Adrenal gland (tissue), 5 donors: ENCODE results near the gene RAB1B.
"Not testable (repeated sequence)": the region's sequence is repeated elsewhere in the genome, so short reads cannot be mapped to it uniquely, and the experiment has no call there.

ENCODE experiments used
- POLR2A ChIP-seq, 2 donors: fragments of 450-650 bp; IDR thresholded peaks; one replicate each; pipeline ENCODE4 v1.6.1; 2017; ENCODE audit warnings: antibody characterized with exemption in 2 of 2, mild to moderate bottlenecking in 2 of 2, moderate library complexity in 1 of 2
- TF ChIP-seq, protein P1 (sequence below), 6 experiments: fragments of 450-650 bp in 4 of 6; fragments of 200-600 bp in 2 of 6; sonication (generic) in 1 of 6; IDR thresholded peaks; 1 replicate in 5 of 6; 2 replicates in 1 of 6; pipeline versions ENCODE4 v1.5.1 to v1.8.0; 2016 to 2021; ENCODE audit warnings: antibody characterized with exemption in 6 of 6, mild to moderate bottlenecking in 2 of 6, moderate library complexity in 1 of 6
- donor health status: DM: no; HTN: no; CAD: no.

DNA sequence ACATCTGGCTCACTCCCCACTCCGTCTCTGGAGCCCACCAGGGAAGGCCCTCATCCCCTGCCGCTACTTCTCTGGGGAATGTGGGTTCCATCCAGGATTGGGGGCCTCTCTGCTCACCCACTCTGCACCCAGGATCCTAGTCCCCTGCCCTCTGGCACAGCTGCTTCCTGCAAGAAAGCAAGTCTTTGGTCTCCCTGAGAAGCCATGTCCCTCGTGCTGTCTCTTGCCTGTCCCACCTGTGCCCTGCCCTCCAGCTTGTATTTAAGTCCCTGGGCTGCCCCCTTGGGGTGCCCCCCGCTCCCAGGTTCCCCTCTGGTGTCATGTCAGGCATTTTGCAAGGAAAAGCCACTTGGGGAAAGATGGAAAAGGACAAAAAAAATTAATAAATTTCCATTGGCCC, 8.6 kb downstream of the RAB1B start:
- TF ChIP-seq, protein P1, sequence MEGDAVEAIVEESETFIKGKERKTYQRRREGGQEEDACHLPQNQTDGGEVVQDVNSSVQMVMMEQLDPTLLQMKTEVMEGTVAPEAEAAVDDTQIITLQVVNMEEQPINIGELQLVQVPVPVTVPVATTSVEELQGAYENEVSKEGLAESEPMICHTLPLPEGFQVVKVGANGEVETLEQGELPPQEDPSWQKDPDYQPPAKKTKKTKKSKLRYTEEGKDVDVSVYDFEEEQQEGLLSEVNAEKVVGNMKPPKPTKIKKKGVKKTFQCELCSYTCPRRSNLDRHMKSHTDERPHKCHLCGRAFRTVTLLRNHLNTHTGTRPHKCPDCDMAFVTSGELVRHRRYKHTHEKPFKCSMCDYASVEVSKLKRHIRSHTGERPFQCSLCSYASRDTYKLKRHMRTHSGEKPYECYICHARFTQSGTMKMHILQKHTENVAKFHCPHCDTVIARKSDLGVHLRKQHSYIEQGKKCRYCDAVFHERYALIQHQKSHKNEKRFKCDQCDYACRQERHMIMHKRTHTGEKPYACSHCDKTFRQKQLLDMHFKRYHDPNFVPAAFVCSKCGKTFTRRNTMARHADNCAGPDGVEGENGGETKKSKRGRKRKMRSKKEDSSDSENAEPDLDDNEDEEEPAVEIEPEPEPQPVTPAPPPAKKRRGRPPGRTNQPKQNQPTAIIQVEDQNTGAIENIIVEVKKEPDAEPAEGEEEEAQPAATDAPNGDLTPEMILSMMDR (IDR thresholded peaks at IDR 0.05) = not testable (repeated sequence)
- TF ChIP-seq POLR2A (IDR thresholded peaks at IDR 0.05) = not testable (repeated sequence)
